Stimulated activated naive CD8-positive, alpha-beta T cell treated with anti-CD3 and anti-CD28 coated beads, Interleukin-15, amount 100 ng/mL, for 72 hours (primary cell): ENCODE data around the gene TSPAN16.

ENCODE experiments used
- ATAC-seq: fragments of 150-1000 bp; cut with Tn5 transposase; 2 replicates; pipeline ENCODE4 v1.10.0; 2021; ENCODE audit warnings: mild to moderate bottlenecking, moderate library complexity
- DNase-seq, 2 donors: peaks; one replicate each; pipeline ENCODE4 v3.0.0; 2021 to 2022
- H3K27ac Mint-ChIP-seq, 2 donors: one replicate each; pipeline ENCODE4 v1.8.0; 2022; ENCODE audit warnings: mild to moderate bottlenecking in 2 of 2, mixed read lengths in 2 of 2, moderate library complexity in 2 of 2
- H3K27me3 Mint-ChIP-seq: one replicate; pipeline ENCODE4 v1.8.0; 2022; ENCODE audit warnings: mixed read lengths
- H3K4me1 Mint-ChIP-seq: one replicate; pipeline ENCODE4 v1.8.0; 2022; ENCODE audit warnings: mild to moderate bottlenecking, mixed read lengths
- H3K4me3 Mint-ChIP-seq, 2 donors: one replicate each; pipeline ENCODE4 v1.8.0; 2022; ENCODE audit warnings: mild to moderate bottlenecking in 2 of 2, mixed read lengths in 2 of 2, moderate library complexity in 1 of 2
- H3K9me3 Mint-ChIP-seq, 2 donors: one replicate each; pipeline ENCODE4 v1.8.0; 2022; ENCODE audit warnings: mixed read lengths in 2 of 2

The TSPAN16 gene

GRCh38 chr19:11295665-11296245, at the start of gene TSPAN16:
TSS of gene TSPAN16 (plus strand) at chr19:11296160. CDS start at chr19:11296298, 138 bp downstream.
- Mint-ChIP-seq H3K27me3 (peaks cover 49% of the 10 kb centered on the region), H3K4me3 (no peak within 1 kb of the TSS), H3K9me3 (peaks cover 0 to 5% of the 10 kb centered on the region in 2 donors), H3K4me1 (peaks cover 7% of the 10 kb centered on the region), H3K27ac (no peak within 1 kb of the TSS)
- DNase-seq (no peak), ATAC-seq (no peak)

- no peak for ATAC-seq
- Mint-ChIP-seq H3K4me3 (no peak overlapping the region), H3K27me3 (peaks cover 42% of the 10 kb centered on the region), H3K27ac (no peak overlapping the region), H3K4me1 (peaks cover 11% of the 10 kb centered on the region), H3K9me3 (no peaks in the 10 kb centered on the region)
- DNase-seq: no peak
Observed at GRCh38 chr19:11246941-11247340, 49.0 kb upstream of the TSPAN16 start.

GRCh38 chr19:11247391-11247790, 48.6 kb upstream of the TSPAN16 start:
- Mint-ChIP-seq H3K4me3 (no peak overlapping the region), H3K4me1 (peaks cover 11% of the 10 kb centered on the region), H3K27ac (no peak overlapping the region), H3K9me3 (no peaks in the 10 kb centered on the region), H3K27me3 (peaks cover 38% of the 10 kb centered on the region)
- no peak for DNase-seq
- no peak for ATAC-seq

- Mint-ChIP-seq H3K9me3 (no peaks in the 10 kb centered on the region), H3K27me3 (peaks cover 38% of the 10 kb centered on the region), H3K4me1 (peaks cover 10% of the 10 kb centered on the region), H3K27ac (no peak overlapping the region), H3K4me3 (no peak overlapping the region)
- DNase-seq (no peak), ATAC-seq (no peak)
Observed at GRCh38 chr19:11247934-11248333, 48.0 kb upstream of the TSPAN16 start.

- ATAC-seq: no peak
- no peak for DNase-seq
- Mint-ChIP-seq H3K4me3 (no peak overlapping the region), H3K9me3 (no peaks in the 10 kb centered on the region), H3K4me1 (peaks cover 1% of the 10 kb centered on the region), H3K27ac (no peak overlapping the region), H3K27me3 (peaks cover 31% of the 10 kb centered on the region)
Observed at GRCh38 chr19:11248852-11249251, 47.1 kb upstream of the TSPAN16 start.

GRCh38 chr19:11251217-11251616, 44.7 kb upstream of the TSPAN16 start:
- no peak for ATAC-seq
- H3K27ac Mint-ChIP-seq: no peak overlapping the region
- no peaks in the 10 kb centered on the region for H3K4me1 Mint-ChIP-seq
- H3K27me3 Mint-ChIP-seq: peaks cover 37% of the 10 kb centered on the region
- no peaks in the 10 kb centered on the region for H3K9me3 Mint-ChIP-seq
- no peak overlapping the region for H3K4me3 Mint-ChIP-seq
- no peak for DNase-seq

GRCh38 chr19:11251650-11252314, 44.2 kb upstream of the TSPAN16 start:
- no peak overlapping the region for H3K27ac Mint-ChIP-seq
- no peak for DNase-seq
- no peak overlapping the region for H3K4me3 Mint-ChIP-seq
- H3K9me3 Mint-ChIP-seq: no peaks in the 10 kb centered on the region
- no peaks in the 10 kb centered on the region for H3K4me1 Mint-ChIP-seq
- H3K27me3 Mint-ChIP-seq: peaks cover 32% of the 10 kb centered on the region
- no peak for ATAC-seq

GRCh38 chr19:11252665-11253355, 43.1 kb upstream of the TSPAN16 start:
- Mint-ChIP-seq H3K9me3 (no peaks in the 10 kb centered on the region), H3K4me3 (no peak overlapping the region), H3K27me3 (peaks cover 29% of the 10 kb centered on the region), H3K27ac (peak overlapping the region in 1 of 2 donors; percentile 33), H3K4me1 (no peaks in the 10 kb centered on the region)
- ATAC-seq: no peak
- no peak for DNase-seq

GRCh38 chr19:11254666-11255065, 41.3 kb upstream of the TSPAN16 start:
- H3K9me3 Mint-ChIP-seq: no peaks in the 10 kb centered on the region
- peaks cover 40% of the 10 kb centered on the region for H3K27me3 Mint-ChIP-seq
- H3K4me1 Mint-ChIP-seq: no peaks in the 10 kb centered on the region
- DNase-seq (no peak), ATAC-seq (no peak)
- H3K27ac Mint-ChIP-seq: no peak overlapping the region
- H3K4me3 Mint-ChIP-seq: no peak overlapping the region

GRCh38 chr19:11256189-11256588, 39.8 kb upstream of the TSPAN16 start:
- no peaks in the 10 kb centered on the region for H3K4me1 Mint-ChIP-seq
- H3K9me3 Mint-ChIP-seq: no peaks in the 10 kb centered on the region
- DNase-seq (no peak), ATAC-seq (no peak)
- H3K27me3 Mint-ChIP-seq: peaks cover 55% of the 10 kb centered on the region
- H3K4me3 Mint-ChIP-seq: no peak overlapping the region
- H3K27ac Mint-ChIP-seq: no peak overlapping the region

- no peaks in the 10 kb centered on the region for H3K9me3 Mint-ChIP-seq
- no peak for ATAC-seq
- H3K27me3 Mint-ChIP-seq: peaks cover 63% of the 10 kb centered on the region
- H3K4me3 Mint-ChIP-seq: no peak overlapping the region
- no peak overlapping the region for H3K27ac Mint-ChIP-seq
- H3K4me1 Mint-ChIP-seq: no peaks in the 10 kb centered on the region
- no peak for DNase-seq
Observed at GRCh38 chr19:11257846-11258380, 38.0 kb upstream of the TSPAN16 start.

GRCh38 chr19:11260996-11261395, 35.0 kb upstream of the TSPAN16 start:
- no peak for ATAC-seq
- no peak for DNase-seq
- Mint-ChIP-seq H3K4me3 (peak overlapping the region in 1 of 2 donors; percentile 48), H3K27me3 (peaks cover 74% of the 10 kb centered on the region), H3K27ac (peak overlapping the region in 1 of 2 donors; percentile 69), H3K4me1 (no peaks in the 10 kb centered on the region), H3K9me3 (no peaks in the 10 kb centered on the region)

GRCh38 chr19:11261431-11261970, 34.5 kb upstream of the TSPAN16 start:
- Mint-ChIP-seq H3K9me3 (no peaks in the 10 kb centered on the region), H3K4me3 (peak overlapping the region; percentile 59 to 75), H3K4me1 (no peaks in the 10 kb centered on the region), H3K27ac (no peak overlapping the region), H3K27me3 (peaks cover 75% of the 10 kb centered on the region)
- no peak for DNase-seq
- peak; percentile 21 for ATAC-seq

GRCh38 chr19:11261971-11262839, 33.8 kb upstream of the TSPAN16 start, which contains the start of gene DOCK6:
TSS of gene DOCK6 (minus strand) at chr19:11262524. CDS start at chr19:11262440, 84 bp downstream.
- H3K27ac Mint-ChIP-seq: peak within 1 kb of the TSS in 1 of 2 donors; percentile 78
- ATAC-seq (peak; percentile 77), DNase-seq (peak in 1 of 2 donors; percentile 28)
- H3K27me3 Mint-ChIP-seq: peaks cover 82% of the 10 kb centered on the region
- no peaks in the 10 kb centered on the region for H3K4me1 Mint-ChIP-seq
- no peaks in the 10 kb centered on the region for H3K9me3 Mint-ChIP-seq
- peak within 1 kb of the TSS; percentile 74 to 76 for H3K4me3 Mint-ChIP-seq

GRCh38 chr19:11263726-11264125, 32.2 kb upstream of the TSPAN16 start:
- H3K4me3 Mint-ChIP-seq: peak overlapping the region in 1 of 2 donors; percentile 35
- no peak overlapping the region for H3K27ac Mint-ChIP-seq
- peaks cover 92% of the 10 kb centered on the region for H3K27me3 Mint-ChIP-seq

More at GRCh38 chr19:11263726-11264125, 32.2 kb upstream of the TSPAN16 start:
- ATAC-seq (no peak), DNase-seq (no peak)
- peaks cover 2% of the 10 kb centered on the region for H3K4me1 Mint-ChIP-seq
- H3K9me3 Mint-ChIP-seq: no peaks in the 10 kb centered on the region
